Cardiac fibroblast (primary cell): Measurements from ENCODE around the gene ABCC1.

Experiments
- DNase-seq, 2 donors: peaks; one replicate each; pipeline versions ENCODE4 v3.0.0 to v3.0.0-alpha.2; 2010; ENCODE audit warnings: low read depth in 2 of 2
- H3K4me3 ChIP-seq, 2 donors: replicated peaks in 1 of 2; 1 replicate in 1 of 2; 2 replicates in 1 of 2; pipeline ENCODE4 v1.5.1; 2011; ENCODE audit warnings: low read depth in 2 of 2, low read length in 2 of 2, mild to moderate bottlenecking in 2 of 2, moderate library complexity in 1 of 2
- CTCF ChIP-seq: IDR thresholded peaks from one replicate; pipeline ENCODE4 v1.5.1; 2011; ENCODE audit warnings: low read depth, mild to moderate bottlenecking, low read length, inconsistent platforms

The ABCC1 gene

GRCh38 chr16:15946257-15947044, 3.0 kb upstream of the ABCC1 start:
- DNase-seq, result peak; percentile 76 to 85
- peak; percentile 7 for TF ChIP-seq CTCF
- no peak overlapping the region for H3K4me3 ChIP-seq

DNA sequence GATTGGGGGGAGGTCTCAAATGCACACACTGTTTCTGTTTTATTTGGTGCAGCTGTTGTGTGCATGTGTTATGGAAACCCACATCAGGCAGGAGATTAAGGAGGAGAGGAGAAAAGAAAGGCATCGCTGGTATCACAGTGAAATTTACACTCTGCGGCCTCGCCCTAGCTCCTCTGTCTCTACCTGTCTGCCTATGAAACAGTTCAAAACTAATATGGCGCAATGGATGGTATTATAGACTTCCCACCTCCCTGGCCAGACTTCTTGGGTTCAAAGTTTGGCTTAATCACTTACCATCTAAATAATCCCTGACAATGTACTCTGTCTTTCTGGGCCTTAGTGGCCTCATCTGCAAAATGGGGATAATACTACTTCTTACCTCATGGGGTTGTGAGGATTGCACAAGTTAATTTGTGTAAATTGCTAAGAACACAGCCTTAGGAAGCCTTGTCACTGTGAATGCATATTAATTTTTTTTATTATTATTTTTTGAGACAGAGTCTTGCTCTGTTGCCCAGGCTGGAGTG, 1.4 kb upstream of the ABCC1 start:
- H3K4me3 ChIP-seq, result no peak overlapping the region
- DNase-seq, result no peak
- no peak for TF ChIP-seq CTCF

GRCh38 chr16:15948532-15949209, 745 bp upstream of the ABCC1 start:
- no peak for DNase-seq
- no peak for TF ChIP-seq CTCF
- peak overlapping the region; percentile 62 to 66 for H3K4me3 ChIP-seq

DNA sequence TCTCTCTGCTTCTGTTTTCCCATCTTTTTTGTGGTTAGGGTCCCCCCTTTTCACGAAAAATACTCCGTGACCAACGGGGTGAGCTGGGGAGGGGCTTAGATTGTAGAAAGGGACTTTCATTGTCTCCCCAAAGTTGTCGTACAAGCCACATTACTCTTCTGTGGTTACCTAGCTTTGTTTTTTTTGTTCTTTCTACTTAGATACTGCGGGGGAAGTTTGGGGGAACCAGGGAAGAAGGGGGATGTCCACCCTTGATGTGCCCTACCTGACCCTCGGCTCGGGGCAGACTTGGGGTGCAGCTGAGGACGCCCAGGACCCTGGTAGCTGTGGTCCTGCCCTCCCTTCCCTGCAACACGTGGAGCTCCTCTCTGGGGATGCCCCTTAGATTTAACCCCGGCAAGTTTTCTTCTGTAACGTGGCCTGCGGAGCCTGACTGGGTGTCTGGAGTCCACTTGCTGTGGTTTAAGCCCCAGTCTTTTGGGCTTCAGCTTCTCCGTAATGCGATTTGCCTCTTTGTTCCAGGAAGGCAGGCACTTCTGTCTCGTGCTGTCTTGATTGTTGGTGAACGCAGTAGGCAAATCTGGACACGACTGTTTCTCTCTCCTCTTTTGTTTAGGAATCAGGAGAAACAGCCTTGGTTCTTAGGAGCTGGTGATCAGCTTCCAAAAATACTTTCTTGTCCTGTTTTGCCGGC, 892 bp downstream of the ABCC1 start:
- no peak for TF ChIP-seq CTCF
- peak overlapping the region; percentile 73 to 82 for H3K4me3 ChIP-seq
- DNase-seq, result peak; percentile 44 to 55

DNA sequence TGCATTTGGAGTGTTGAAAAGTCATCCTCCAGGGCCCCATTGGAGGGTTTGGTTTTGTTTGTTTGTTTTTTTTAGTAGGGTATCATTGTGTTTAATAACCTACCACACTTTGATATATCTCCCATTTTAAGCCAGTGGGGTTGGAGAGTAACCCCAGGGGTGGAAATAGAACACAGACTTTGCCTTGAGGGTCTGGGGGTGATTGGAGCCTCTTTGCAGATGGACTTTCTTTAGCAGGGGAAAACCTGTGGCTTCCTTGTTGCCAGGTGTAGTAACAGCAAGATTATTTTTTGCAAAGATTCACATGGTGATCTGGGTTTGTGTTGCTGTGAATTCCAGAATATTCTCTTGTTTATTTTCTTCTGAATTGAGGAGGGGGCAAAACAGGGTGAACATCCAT, 1.5 kb downstream of the ABCC1 start:
- H3K4me3 ChIP-seq, result peak overlapping the region; percentile 73 to 82
- DNase-seq, result no peak
- TF ChIP-seq CTCF, result no peak

DNA sequence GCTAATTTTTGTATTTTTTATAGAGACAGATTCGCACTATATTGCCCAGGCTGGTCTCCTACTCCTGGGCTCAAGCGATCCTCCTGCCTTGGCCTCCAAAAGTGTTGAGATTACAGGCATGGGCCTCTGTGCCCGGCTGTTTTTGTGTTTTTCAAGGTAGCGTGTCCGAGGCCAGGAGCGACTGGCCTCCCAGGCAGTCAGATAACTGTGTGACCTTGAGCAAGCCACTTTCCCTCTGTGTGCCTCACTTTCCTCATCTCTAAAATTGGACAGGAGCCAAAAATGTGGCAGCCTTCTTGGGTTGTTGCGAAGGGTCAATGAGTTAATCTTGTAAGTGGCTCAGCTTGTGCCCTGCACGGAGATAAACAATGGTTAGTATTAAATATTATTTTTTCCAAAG, 2.4 kb downstream of the ABCC1 start:
- H3K4me3 ChIP-seq, result no peak overlapping the region
- DNase-seq, result no peak
- no peak for TF ChIP-seq CTCF
